GM21786 (cell line): ENCODE measurements around the gene UBE2G2.

Source experiments
- ATAC-seq: cut with Tn5 transposase; IDR thresholded peaks from one replicate; pipeline ENCODE4 v1.9.1; 2021; ENCODE audit not compliant: unreplicated experiment

UBE2G2 gene

DNA sequence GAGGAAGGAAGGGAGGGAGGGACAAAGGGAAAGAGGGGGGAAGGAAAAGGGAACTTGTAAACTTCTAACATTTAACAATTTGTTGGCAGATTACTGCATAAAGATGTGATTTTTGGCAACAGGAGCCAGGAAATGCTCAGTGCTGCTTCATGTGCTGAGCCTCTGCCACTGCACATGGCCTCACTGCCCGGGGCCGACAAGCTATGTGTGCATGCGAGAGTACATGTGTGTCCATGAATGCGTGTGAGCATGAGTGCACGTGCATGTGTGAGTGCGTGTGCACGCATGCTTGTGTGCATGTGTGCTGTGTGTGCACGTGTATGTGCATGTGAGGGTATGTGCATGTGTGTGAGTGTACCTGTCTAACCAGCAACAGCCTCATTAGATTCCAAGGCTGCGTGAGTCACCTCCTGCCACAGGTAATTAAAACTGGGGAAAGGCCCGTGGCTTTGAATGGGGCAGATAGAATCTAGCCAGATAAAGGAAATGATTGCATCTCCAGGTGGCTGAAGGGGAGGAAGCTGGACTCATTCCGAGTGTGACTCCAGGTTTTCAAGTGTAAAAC is 48.9 kb downstream of the UBE2G2 start:
- ATAC-seq, result no peak

DNA sequence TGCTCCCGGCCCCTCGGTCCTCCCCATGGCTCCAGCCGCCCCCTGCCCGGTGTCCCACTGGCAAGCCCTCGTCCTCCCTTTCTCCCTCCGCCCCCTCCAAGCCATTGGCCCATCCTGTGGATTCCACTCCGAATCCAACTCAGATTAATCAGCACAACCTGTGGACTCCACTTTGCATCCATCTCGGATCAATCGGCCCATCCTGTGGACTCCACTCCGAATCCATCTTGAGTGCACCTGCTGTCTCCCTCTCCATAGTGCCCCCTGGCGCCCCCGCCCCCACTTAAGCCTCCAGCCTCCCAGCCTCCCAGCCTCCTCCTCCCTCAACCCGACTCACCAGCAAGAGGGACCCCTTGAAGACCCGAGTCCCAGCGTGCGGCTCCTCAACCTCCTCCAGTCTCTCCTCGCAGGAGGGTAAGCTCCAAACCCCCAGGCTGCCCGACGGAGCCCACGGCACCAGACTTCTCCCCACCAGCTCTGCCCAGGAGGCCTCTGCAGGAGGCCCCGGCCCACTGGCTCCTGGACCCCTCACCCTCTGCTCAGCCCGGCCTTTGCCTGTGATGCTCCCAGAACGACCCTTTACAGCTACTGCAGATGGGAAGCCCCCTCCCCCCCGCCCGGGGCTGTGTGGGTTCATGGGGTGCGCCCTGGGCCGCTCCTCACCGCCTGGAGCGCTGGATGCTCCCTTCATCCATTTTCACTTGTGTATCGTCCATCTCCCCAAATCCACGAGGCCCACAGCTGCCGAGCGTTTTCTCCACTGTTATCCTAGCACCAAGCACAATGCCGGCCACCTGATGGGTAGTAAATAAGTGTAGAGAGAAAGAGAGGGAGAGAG is 49.6 kb downstream of the UBE2G2 start:
- ATAC-seq, result no peak

DNA sequence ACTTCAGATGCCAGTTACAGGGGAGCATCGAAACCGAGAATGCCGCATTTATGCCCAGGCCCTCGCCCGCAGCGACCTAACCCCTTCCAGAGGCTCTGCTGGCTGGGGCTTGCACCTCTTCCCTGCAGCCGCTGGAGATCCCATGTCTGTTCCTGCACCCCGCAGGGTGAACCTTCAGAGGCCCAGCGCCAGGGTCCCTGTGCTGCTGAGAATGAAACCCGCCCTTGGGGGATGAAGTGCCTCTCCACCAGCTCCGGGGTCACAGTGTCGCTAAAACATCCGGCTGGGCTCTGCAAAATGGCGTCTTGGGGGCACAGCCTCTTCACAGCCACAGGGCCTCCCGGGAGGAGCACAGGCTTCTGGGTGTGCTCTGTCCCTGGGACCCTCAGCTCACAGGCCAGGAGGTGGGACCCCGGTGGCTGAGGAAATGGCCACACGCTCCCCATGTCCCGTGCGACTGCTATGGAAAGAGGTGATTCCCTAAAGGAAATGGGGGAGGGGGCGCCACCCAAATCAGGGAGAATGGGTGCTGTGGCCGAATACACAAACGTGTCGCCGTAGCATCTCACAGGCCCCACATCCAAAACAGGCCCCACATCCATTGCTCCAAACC is 50.3 kb downstream of the UBE2G2 start:
- ATAC-seq, result no peak

DNA sequence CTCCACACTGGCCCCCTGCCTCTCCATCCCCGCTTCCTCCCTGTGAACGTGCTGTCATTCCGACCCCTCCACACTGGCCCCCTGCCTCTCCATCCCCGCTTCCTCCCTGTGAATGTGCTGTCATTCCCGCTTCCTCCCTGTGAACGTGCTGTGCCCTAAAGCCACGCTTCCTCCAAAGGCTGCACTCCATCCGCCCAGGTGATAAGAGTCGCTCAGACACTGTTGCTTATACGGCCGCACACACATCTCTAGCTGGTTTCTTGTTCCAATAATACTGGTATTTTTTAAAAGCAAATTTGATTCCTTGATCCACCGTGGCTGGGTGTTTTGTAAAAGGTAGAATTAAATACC is 51.0 kb downstream of the UBE2G2 start:
- ATAC-seq, result no peak

DNA sequence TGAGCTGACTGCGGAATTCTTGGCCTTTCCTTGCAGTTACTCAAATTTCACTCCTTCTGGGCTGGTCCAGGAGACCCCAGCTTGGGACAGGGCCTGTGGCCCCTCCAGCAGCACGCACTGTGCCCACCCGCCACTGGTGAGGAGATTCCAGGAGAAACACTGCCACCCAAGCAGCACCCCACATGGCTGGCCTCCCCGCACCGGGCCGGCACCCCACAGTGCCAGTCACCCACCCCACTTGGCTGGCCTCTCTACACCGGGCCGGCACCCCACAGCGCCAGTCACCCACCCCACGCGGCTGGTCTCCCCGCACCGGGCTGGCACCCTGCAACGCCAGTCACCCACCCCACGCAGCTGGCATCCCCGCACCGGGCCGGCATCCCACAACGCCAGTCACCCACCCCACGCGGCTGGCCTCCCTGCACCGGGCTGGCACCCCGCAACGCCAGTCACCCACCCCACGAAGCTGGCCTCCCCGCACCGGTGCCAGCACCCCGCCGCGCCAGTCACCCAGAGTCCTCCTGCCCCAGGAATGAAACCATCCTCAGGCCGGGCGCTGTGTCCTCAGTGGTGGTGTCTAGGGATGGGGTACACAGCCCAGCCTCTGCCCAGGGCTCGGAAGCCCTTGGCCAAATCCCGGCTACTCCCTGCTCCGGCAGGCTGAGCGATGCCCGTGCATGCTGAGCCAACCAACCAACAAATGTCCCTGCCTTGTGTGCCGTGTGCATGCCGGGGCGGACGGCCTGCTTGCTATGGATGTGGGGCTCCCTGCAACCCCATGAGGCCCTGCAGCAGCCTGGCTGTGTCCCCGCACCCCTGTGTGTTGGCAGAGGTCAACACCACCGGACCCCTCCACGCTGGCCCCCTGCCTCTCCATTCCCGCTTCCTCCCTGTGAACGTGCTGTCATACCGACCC is 51.6 kb downstream of the UBE2G2 start:
- no peak for ATAC-seq

DNA sequence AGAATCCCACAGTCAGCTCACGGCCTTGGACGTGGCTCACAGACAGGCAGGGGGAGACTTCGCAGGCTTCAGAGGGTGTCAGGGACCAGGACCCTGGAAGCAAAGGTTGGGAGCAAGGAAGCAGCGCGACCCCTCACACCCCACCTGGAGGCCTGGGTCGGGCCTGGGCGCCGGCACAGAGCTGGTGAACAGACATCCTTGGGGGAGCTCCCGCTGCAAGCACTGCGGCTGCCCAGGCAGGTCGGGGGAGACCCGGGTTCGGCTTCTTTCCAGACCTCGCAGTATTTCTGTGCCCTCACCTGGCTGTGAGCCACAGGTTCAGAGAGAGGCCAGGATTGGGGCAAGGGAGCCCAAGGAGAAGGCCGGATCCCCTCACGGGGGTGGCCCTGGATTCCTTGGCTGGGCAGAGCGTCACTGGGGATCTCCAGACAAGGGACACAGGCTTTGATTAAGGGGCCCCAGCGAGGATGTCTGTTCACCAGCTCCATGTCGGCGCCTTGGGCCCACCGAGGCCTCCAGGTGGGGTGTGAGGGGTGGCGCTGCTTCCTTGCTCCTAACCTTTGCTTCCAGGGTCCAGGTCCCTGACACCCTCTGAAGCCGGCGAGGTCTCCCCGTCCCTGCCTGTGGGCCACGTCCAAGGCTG is 52.4 kb downstream of the UBE2G2 start:
- no peak for ATAC-seq

DNA sequence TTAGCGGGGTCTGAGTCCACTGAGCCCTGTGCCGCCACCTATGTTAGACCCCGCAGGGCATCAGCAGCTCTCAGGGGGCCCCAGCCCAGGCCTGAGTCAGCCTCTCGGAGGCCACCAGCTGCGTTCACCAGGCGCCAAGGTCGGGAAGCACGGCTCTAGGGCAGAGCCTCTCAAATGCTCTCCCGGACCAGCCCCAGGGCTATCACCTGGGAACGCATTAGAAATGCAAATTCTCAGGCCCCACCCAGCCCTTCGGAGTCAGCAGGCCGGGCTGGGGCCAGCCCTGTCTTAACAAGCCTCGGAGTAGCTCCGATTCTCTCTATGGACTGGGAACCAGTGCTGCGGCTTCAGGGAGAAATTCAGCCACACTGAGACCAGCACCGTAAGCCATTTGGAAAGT is 53.0 kb downstream of the UBE2G2 start:
- ATAC-seq, result no peak

DNA sequence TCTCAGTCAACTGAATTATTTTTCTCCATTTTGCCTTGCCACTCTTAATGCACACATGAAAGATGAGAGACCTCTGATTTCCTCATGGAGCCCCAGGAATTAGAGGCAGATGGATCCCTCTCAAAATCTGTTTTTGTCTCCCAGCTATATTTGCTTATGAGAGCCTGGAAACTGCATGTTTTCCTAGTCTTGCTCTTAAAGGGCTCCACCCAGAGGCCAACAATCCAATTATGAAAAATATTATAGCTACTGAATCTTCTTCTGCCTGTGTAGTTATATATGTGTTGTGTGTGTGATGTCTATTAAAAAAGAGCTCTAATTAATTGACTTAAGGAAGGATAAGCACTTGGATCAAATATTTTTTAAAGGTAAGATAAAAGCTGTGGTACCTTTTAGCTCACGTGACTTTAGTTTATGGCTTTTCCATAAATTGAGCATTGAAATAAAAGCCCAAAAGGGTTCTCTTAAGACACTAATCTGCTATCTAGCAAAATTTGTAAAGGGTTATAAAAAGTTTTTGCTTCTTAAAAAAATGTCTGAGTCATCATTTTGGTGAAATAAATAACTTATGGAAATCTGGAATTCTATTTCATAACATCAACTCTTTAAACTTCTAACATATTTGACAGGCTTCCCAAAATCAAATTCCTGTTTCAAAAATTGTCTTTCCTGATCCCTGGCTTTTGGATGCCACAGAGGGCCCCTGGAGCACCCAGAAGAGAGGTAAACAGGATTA is 59.0 kb downstream of the UBE2G2 start:
- ATAC-seq, result no peak

DNA sequence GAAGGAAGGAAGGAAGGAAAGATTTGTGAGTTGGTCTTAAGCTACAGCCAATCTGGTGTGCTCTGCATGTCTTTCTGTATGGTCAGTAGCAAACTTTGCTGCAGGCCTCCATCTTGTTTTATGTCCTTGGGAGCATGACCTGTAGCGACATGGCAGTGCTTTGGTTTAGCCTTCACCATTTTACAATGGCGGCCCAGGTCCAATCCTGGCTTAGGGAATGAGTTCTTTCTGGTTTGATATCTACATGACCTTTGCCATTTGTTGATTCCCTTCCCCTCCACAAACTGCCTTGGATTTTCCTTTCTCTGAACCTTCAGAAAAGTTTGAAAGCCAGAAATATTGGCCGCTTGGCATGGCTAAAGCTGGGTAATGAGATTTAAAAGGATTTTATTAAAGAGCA is 59.7 kb downstream of the UBE2G2 start:
- ATAC-seq, result no peak

DNA sequence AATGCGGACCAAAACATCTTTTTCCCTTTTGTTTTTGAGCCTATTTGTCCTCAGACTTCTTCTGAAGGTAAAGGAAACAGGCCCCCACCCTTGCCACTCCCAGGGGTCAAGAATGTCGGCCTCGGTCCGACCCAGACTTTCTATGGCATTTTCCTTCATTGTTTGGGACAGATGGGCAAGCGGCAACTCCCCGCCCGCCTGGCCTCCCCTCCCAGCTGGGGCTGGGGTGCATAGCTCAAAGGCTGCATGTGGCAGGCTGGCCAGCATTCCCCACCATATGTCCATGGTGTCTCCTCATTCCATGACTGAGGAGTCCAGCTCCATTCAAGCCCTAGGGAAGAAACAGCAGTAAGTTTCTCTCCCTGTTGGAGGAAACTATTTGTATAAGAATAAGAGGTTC is 60.9 kb downstream of the UBE2G2 start:
- ATAC-seq, result no peak

DNA sequence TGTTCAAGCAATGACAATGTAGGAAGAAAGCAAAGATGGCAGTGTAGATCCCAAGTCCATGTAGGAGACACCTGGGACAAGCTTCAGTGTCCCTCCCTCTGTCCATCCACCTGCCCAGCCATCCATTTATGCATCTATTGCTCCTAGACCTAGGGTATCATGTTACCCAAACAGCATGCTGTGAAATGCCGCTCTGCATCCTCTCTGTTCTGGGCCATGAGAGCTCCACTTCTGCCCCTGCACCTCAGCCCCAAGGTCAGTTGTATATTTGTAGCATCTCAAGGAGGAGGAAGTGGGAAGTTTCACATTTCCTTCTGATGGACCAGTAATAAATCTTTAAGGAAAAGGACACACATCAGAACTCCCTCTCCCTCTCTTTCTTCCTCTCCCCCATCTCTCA is 62.3 kb downstream of the UBE2G2 start:
- ATAC-seq, result no peak

DNA sequence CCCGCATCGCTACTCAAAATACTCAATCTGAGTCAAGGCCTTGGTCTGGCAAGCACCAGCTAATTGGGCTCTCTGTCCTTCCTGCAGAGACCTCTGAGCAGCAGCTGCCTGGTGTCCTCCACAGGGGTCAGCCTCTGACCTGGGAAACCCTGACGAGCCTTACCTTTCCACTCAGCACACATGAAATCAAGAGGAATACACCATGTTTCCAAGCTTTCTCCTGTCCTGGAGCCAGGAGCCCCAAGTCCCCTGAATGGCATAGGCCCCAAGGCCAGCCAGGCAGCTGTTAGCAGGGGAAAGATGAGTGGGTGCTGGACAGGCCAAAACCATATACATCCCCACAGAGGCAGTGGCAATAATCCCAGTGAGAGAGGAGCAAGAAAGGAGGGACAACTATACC is 63.0 kb downstream of the UBE2G2 start:
- ATAC-seq, result no peak

DNA sequence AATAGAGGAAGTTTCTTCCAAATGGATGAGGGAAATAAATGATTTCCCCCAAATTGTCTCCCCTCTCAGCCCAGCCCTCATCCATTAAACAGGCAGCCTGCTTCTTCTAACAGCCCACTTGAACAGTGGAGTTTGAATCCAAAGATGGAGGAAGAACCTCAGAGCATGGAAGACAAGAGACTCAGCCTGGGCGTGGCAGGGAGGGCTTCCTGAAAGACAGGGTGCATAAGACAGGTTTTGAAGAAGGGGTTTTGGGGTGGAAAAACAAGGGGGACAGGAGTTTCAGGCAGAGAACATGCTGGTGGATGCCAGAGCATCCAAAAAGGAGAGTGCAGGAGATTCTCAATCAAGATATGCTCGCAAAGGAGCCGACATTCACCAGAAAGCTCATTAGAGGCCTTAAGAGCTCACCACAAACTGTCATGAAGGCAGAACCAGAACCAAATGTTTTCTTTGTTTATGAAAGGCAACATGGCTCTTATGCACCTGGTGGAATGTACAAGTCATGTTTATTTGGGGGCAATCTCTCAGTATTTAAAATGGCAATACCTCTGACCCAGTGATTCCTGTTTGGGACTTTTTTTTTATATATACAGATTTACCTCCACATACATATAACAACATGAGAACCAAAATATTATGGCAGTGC is 63.8 kb downstream of the UBE2G2 start:
- ATAC-seq, result no peak

DNA sequence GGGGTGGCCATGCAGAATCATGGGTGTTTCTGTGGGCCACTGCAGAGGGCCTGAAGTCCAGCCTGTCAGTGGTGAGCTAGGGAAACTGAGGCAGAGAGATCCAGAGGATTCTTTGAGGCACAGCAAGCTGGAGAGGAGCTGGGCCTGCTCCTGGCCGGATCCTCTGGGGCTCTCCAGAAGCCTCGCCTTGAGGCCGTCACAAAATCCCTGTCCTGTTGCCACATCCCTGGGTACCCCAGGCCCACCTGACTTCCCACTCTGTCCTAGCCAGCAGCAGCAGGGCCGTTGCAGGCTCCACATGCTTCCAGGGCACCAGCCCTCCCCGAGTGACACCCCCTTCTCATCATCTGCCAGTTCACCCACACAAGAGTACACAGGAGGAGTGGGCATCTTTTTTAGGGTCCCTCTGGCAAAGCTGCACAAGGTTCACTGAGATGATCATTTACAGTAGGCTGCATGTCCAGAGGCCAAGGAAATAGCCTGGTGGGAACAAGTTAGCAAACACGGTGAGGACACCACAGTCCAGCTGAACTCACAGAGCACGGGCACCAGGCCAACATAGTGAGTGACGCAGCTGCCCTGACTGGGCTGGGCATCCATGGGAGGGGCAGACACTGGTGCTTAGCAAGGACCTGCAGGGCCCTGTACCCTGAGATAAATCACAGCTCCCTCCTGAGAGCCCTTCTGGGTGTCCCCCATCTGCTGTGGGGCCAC is 65.2 kb downstream of the UBE2G2 start:
- ATAC-seq, result no peak

DNA sequence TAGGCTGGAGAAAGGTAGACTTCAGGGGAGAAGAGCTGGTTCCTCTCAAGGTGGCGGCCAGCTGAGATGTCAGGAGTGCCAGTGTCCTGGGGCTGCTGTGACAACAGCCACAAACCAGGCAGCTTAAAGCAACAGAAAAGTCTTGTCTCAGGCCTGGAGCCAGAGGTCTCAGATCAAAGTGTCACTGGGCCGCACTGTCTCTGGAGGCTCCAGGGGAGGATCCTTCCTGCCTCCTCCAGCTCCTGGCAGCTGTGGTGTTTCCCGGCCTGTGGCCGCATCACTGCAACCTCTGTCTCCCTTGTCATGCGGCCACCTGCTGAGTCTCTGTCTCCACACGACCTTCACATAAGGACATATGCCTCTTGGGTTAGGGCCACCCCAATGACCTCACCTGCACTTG is 65.8 kb downstream of the UBE2G2 start:
- ATAC-seq, result no peak

DNA sequence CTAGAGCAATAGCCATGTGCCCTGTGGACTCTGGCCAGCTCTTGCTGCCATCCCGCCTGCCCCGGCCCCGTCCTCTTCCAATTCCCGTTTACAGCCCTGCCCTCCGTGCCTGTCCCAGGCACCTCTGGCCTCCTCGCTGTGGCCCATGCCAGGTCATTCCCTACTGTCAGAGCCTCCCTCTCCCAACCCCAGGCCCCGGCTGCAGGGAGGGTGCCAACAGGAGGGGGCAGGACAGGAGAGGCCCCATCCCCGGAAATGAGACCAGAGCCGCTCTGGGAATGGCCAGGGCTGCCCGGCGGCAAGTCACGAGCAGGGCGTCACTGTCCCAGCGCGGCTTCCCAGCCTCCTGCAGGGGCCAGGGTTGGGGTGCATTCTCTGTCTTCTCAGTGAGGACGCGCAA is 66.8 kb downstream of the UBE2G2 start:
- no peak for ATAC-seq

DNA sequence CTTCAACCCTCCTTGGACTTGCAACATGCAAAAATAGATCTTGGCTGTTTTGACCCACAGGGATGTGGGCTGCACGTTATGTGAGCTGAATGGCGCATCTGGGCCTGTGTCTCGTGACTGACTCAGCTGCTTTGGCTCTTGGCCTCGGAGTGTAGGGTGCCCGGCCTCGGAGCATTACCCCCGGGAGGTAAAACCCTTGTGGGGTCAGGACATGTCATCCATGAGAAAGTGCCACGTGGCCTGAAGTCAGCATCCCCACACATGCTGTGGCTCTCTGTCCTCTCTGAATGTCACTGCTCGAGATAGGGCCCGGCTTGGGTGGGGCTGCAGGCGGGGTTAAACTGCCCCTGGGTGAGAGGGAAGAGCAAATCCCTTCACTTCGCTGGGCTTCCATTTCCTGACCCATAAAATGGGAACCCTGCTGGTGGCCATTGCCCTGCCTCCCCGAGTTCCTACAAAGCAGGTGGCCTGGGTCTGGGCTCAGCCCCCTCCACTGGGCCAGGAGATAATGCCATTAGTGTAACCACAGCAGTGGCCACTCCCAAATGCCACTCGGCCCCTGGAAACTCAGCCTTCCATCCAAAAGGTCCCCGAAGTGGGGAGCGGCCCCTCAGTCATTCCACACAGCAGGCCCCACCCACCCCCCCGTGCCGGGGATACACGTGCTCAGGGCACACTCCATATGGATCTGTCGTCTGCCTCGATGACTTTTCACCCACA is 67.4 kb downstream of the UBE2G2 start:
- no peak for ATAC-seq

DNA sequence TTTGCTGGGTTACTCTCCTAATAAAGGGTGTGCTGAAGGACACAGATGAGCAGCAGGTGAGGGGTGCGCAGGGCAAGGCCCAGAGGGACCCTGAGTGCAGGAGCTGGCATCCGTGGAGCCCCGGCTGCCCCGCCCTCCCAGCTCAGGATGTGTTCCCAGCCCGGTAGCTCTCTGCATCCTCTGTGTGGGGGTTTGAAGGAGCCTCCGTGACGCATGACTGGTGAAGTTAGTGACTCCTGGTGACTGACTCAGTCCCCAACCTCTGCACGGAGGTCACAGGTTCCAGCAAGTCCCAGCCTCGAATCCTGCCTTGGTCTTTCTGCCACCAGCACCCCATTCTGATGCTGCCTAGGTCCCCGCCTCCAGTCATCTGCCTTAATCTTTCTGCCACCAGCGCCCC is 68.7 kb downstream of the UBE2G2 start:
- ATAC-seq, result no peak

DNA sequence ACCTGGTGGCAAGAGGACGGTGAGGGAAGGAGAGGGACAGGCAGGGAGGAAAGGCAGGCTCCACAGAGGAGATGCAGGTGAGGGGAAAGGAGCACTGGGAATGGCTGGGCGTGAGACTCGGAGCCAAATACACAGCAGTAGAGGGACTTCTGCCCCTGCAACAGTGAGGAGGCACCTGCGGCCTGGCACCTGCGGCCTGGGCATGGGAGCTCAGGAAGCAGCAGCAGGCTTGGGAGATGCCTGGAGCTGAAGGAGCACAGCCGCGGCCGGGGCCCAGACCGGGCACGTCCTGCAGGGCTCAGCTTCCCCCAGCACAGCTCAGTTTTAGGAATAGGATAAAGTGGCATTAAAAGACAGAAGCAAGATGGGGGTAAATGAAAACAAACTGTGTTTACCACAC is 69.4 kb downstream of the UBE2G2 start:
- ATAC-seq, result no peak
